ENCODE data around the gene KCTD20.
"Not testable (repeated sequence)": the region's sequence is repeated elsewhere in the genome, so short reads cannot be mapped to it uniquely, and the experiment has no call there.

Gene KCTD20

GRCh38 chr6:36442671-36443470, at the start of gene KCTD20, which contains the start of gene PXT1:
Gene KCTD20 (plus strand): TSS chr6:36443000. CDS start chr6:36470098, 27,098 bp downstream.
Gene PXT1 (minus strand): TSS chr6:36442854. CDS start chr6:36426082, 16,772 bp downstream.
- peak; percentile 66 for DNase-seq (ENCODE audit: low read depth)

GRCh38 chr6:36399970-36400369, 42.8 kb upstream of the KCTD20 start:
- no peak for DNase-seq (ENCODE audit: low read depth)

- no peak for DNase-seq (ENCODE audit: low read depth)
These were observed 40.3 kb upstream of the KCTD20 start for GRCh38 chr6:36402481-36402880.

GRCh38 chr6:36404164-36404563, 38.6 kb upstream of the KCTD20 start:
- DNase-seq (ENCODE audit: low read depth) = no peak

GRCh38 chr6:36409718-36410117, 33.1 kb upstream of the KCTD20 start:
- DNase-seq (ENCODE audit: low read depth) = not testable (repeated sequence)

- no peak for DNase-seq (ENCODE audit: low read depth)
These were observed 29.0 kb upstream of the KCTD20 start for GRCh38 chr6:36413489-36414480.

GRCh38 chr6:36414481-36414880, 28.3 kb upstream of the KCTD20 start:
- DNase-seq (ENCODE audit: low read depth) = no peak

- no peak for DNase-seq (ENCODE audit: low read depth)
These were observed 24.2 kb upstream of the KCTD20 start for GRCh38 chr6:36418558-36418957.

- DNase-seq (ENCODE audit: low read depth) = no peak
These were observed 23.5 kb upstream of the KCTD20 start for GRCh38 chr6:36419310-36419709.

- DNase-seq (ENCODE audit: low read depth) = no peak
These were observed 20.1 kb upstream of the KCTD20 start for GRCh38 chr6:36422714-36423100.

GRCh38 chr6:36423101-36423824, 19.5 kb upstream of the KCTD20 start:
- peak; percentile 96 for DNase-seq (ENCODE audit: low read depth)

GRCh38 chr6:36426622-36427021, 16.2 kb upstream of the KCTD20 start:
- no peak for DNase-seq (ENCODE audit: low read depth)

GRCh38 chr6:36428911-36429310, 13.9 kb upstream of the KCTD20 start:
- DNase-seq (ENCODE audit: low read depth) = no peak

- DNase-seq (ENCODE audit: low read depth) = no peak
These were observed 12.4 kb upstream of the KCTD20 start for GRCh38 chr6:36430351-36430750.

GRCh38 chr6:36431197-36431596, 11.6 kb upstream of the KCTD20 start:
- DNase-seq (ENCODE audit: low read depth) = no peak

- DNase-seq (ENCODE audit: low read depth) = no peak
These were observed 10.6 kb upstream of the KCTD20 start for GRCh38 chr6:36432151-36432671.

GRCh38 chr6:36436466-36436865, 6.3 kb upstream of the KCTD20 start:
- DNase-seq (ENCODE audit: low read depth) = no peak

GRCh38 chr6:36441307-36441894, 1.4 kb upstream of the KCTD20 start:
- peak; percentile 54 for DNase-seq (ENCODE audit: low read depth)

GRCh38 chr6:36442103-36442670, 613 bp upstream of the KCTD20 start:
- no peak for DNase-seq (ENCODE audit: low read depth)

GRCh38 chr6:36443471-36444428, 950 bp downstream of the KCTD20 start:
- DNase-seq (ENCODE audit: low read depth) = no peak

All from stimulated activated CD8-positive, alpha-beta memory T cell treated with anti-CD3 and anti-CD28 coated beads, Interleukin-15, amount 100 ng/mL, for 1 hour (primary cell).